Ramos (cell line): Measurements from ENCODE around the gene VIL1.

ENCODE experiments used
- in situ Hi-C: fragments of 300-500 bp; cut with MboI; formaldehyde crosslinking; loops from one replicate; pipeline ENCODE4 v1.14.3; 2022; ENCODE audit warnings: low sequenced_read_pairs; ENCODE audit not compliant: unreplicated experiment

VIL1 gene

GRCh38 chr2:218432676-218433365, 13.9 kb downstream of the VIL1 start:
- in situ Hi-C loops = no loop called here

- in situ Hi-C loops = no loop called here
These were observed 15.5 kb downstream of the VIL1 start for GRCh38 chr2:218434456-218434855.

- in situ Hi-C loops = no loop called here
These were observed 16.4 kb downstream of the VIL1 start for GRCh38 chr2:218435003-218435982.

- in situ Hi-C loops = no loop called here
These were observed 18.1 kb downstream of the VIL1 start for GRCh38 chr2:218436992-218437391.

- in situ Hi-C loops = no loop called here
These were observed 19.0 kb downstream of the VIL1 start for GRCh38 chr2:218437969-218438368.

- in situ Hi-C loops = no loop called here
These were observed 19.7 kb downstream of the VIL1 start for GRCh38 chr2:218438596-218438995.

- in situ Hi-C loops = no loop called here
These were observed 25.9 kb downstream of the VIL1 start for GRCh38 chr2:218444692-218445357.

- in situ Hi-C loops = no loop called here
These were observed 26.7 kb downstream of the VIL1 start for GRCh38 chr2:218445602-218446001.

GRCh38 chr2:218446547-218446946, 27.6 kb downstream of the VIL1 start:
- in situ Hi-C loops = no loop called here

GRCh38 chr2:218447072-218447471, 28.1 kb downstream of the VIL1 start:
- in situ Hi-C loops = no loop called here

GRCh38 chr2:218448934-218449333, 30.0 kb downstream of the VIL1 start:
- in situ Hi-C loops = no loop called here

- in situ Hi-C loops = no loop called here
These were observed 33.2 kb downstream of the VIL1 start for GRCh38 chr2:218452079-218452478.

GRCh38 chr2:218456849-218457248, 37.9 kb downstream of the VIL1 start:
- in situ Hi-C loops = no loop called here

- in situ Hi-C loops = no loop called here
These were observed 39.7 kb downstream of the VIL1 start for GRCh38 chr2:218458598-218458997.

- in situ Hi-C loops = no loop called here
These were observed 47.2 kb downstream of the VIL1 start for GRCh38 chr2:218465987-218466633.

- in situ Hi-C loops = no loop called here
These were observed 51.5 kb downstream of the VIL1 start for GRCh38 chr2:218470448-218470847.

GRCh38 chr2:218471036-218471435, 52.1 kb downstream of the VIL1 start:
- in situ Hi-C loops = no loop called here

- in situ Hi-C loops = no loop called here
These were observed 53.1 kb downstream of the VIL1 start for GRCh38 chr2:218471982-218472381.

GRCh38 chr2:218472988-218473387, 54.1 kb downstream of the VIL1 start:
- in situ Hi-C loops = no loop called here

- in situ Hi-C loops = no loop called here
These were observed 55.6 kb downstream of the VIL1 start for GRCh38 chr2:218474527-218474926.
